Measurements from ENCODE around the gene GOLGA1. TPM values are rescaled to one million over a fixed set of nuclear protein-coding genes. Genes with fewer than 3 reads are reported as not detected.

The GOLGA1 gene
- total RNA-seq, 1 experiment from 2014 or later = 9.6 TPM

DNA sequence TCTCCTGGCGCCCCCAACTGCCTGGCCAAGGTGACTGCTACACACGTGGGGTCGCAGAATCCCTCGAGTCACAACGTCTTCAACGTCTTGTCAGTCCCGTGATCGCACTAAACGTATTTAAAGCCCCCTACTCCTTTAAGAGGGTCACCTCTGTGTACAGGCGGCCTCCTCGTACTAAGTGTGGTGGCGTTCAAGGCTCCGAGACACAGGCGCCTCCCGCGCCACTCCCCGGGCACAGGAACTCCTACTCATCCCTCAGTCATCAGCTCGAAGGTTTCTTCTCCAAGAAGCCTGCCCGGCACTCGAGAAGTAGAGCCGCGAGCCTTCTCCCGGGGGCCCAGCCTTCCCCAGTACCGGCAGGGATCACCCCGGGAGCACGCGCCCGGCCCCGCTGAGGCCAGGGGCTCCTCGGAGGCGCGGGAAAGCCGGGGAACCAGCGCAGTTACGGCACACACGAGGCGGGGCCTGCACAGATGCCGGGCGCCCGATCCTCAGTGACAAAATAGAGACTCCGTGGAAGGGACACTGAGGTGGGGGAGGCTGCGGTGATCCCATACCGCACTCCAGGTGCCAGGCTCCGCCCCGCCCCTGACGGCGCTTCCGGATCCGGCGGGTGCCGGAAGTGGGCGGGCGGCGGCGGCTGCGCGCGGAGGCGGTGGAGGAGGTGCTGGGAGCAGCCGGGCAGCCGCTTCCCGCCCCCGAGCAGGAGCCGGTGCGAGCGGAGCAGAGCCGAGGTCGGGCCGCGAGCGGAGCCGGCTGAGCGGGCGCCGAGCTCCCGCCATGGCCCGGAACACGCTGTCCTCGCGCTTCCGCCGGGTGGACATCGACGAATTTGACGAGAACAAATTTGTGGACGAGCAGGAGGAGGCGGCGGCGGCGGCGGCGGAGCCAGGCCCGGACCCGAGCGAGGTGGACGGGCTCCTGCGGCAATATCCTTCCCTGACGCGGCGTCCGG is 72.1 kb downstream of the GOLGA1 start (continued):
- TF ChIP-seq, protein P1, sequence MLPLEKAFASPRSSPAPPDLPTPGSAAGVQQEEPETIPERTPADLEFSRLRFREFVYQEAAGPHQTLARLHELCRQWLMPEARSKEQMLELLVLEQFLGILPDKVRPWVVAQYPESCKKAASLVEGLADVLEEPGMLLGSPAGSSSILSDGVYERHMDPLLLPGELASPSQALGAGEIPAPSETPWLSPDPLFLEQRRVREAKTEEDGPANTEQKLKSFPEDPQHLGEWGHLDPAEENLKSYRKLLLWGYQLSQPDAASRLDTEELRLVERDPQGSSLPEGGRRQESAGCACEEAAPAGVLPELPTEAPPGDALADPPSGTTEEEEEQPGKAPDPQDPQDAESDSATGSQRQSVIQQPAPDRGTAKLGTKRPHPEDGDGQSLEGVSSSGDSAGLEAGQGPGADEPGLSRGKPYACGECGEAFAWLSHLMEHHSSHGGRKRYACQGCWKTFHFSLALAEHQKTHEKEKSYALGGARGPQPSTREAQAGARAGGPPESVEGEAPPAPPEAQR (CRISPR knock-in tag; IDR thresholded peaks at IDR 0.05) = no peak
- TF ChIP-seq GTF2I (CRISPR knock-in tag; conservative IDR thresholded peaks at IDR 0.05) (no peak), ZNF263 (CRISPR knock-in tag; IDR thresholded peaks at IDR 0.05; ENCODE audit: low read depth) (no peak; the same call in 1 of the 2 replicates), IRF1 (CRISPR knock-in tag; IDR thresholded peaks at IDR 0.05) (no peak), ZNF425 (CRISPR knock-in tag; conservative IDR thresholded peaks at IDR 0.05) (no peak), NR1H2 (CRISPR knock-in tag; IDR thresholded peaks at IDR 0.05) (no peak), MYBL2 (CRISPR knock-in tag; IDR thresholded peaks at IDR 0.05) (no peak), TEAD4 (CRISPR knock-in tag; IDR thresholded peaks at IDR 0.05) (no peak), NFATC4 (CRISPR knock-in tag; IDR thresholded peaks at IDR 0.05) (no peak), TP53 (CRISPR knock-in tag; IDR thresholded peaks at IDR 0.05) (peak; percentile 83; the same call in 1 of the 2 replicates)
- TF ChIP-seq, protein P2, sequence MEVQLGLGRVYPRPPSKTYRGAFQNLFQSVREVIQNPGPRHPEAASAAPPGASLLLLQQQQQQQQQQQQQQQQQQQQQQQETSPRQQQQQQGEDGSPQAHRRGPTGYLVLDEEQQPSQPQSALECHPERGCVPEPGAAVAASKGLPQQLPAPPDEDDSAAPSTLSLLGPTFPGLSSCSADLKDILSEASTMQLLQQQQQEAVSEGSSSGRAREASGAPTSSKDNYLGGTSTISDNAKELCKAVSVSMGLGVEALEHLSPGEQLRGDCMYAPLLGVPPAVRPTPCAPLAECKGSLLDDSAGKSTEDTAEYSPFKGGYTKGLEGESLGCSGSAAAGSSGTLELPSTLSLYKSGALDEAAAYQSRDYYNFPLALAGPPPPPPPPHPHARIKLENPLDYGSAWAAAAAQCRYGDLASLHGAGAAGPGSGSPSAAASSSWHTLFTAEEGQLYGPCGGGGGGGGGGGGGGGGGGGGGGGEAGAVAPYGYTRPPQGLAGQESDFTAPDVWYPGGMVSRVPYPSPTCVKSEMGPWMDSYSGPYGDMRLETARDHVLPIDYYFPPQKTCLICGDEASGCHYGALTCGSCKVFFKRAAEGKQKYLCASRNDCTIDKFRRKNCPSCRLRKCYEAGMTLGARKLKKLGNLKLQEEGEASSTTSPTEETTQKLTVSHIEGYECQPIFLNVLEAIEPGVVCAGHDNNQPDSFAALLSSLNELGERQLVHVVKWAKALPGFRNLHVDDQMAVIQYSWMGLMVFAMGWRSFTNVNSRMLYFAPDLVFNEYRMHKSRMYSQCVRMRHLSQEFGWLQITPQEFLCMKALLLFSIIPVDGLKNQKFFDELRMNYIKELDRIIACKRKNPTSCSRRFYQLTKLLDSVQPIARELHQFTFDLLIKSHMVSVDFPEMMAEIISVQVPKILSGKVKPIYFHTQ (CRISPR knock-in tag; IDR thresholded peaks at IDR 0.05) = no peak
- TF ChIP-seq, protein P3, sequence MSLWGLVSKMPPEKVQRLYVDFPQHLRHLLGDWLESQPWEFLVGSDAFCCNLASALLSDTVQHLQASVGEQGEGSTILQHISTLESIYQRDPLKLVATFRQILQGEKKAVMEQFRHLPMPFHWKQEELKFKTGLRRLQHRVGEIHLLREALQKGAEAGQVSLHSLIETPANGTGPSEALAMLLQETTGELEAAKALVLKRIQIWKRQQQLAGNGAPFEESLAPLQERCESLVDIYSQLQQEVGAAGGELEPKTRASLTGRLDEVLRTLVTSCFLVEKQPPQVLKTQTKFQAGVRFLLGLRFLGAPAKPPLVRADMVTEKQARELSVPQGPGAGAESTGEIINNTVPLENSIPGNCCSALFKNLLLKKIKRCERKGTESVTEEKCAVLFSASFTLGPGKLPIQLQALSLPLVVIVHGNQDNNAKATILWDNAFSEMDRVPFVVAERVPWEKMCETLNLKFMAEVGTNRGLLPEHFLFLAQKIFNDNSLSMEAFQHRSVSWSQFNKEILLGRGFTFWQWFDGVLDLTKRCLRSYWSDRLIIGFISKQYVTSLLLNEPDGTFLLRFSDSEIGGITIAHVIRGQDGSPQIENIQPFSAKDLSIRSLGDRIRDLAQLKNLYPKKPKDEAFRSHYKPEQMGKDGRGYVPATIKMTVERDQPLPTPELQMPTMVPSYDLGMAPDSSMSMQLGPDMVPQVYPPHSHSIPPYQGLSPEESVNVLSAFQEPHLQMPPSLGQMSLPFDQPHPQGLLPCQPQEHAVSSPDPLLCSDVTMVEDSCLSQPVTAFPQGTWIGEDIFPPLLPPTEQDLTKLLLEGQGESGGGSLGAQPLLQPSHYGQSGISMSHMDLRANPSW (CRISPR knock-in tag; conservative IDR thresholded peaks at IDR 0.05; ENCODE audit: low read depth) = 0 out of 2 replicates have a peak, but pooled peaks have one; percentile 79

GRCh38 chr9:124863371-124863871 is 77.5 kb downstream of the GOLGA1 start:
- H3K27me3 Mint-ChIP-seq (ENCODE audit: low read depth) = no peaks in the 10 kb centered on the region
- peaks cover 31% of the 10 kb centered on the region for H3K36me3 Mint-ChIP-seq
- H3K9me3 Mint-ChIP-seq = no peaks in the 10 kb centered on the region
- peaks cover 32% of the 10 kb centered on the region for H3K4me1 Mint-ChIP-seq
- no peak for DNase-seq (ENCODE audit: low spot score)
- no peak for TF ChIP-seq GRHL2 (CRISPR knock-in tag; IDR thresholded peaks at IDR 0.05; ENCODE audit: insufficient replicate concordance, severe bottlenecking)
- TF ChIP-seq ZNF317 (CRISPR knock-in tag; IDR thresholded peaks at IDR 0.05; ENCODE audit: borderline replicate concordance, low read depth) = no peak
- no peak for ATAC-seq
- peak overlapping the region; percentile 13; the same call in 1 of the 2 replicates for H3K4me3 Mint-ChIP-seq
- ChIA-PET CTCF (interaction anchor here (1.4 to 3.8 kb wide), 7 partner anchors 11 to 280 kb away, joined by 5 to 30 read pairs (median 17); partner anchors contain the start of genes NR6A1, OLFML2A, SCAI and WDR38), POLR2A (interaction anchor here (0.7 kb wide), 1 partner anchor 505 kb away, joined by 3 read pairs; no protein-coding TSS in a partner anchor)
- H3K27ac Mint-ChIP-seq = peak overlapping the region; percentile 58

All from WTC11 (cell line).